HS-27A (cell line): Measurements from ENCODE around the gene EPS8.
"Not testable (repeated sequence)": the region's sequence is repeated elsewhere in the genome, so short reads cannot be mapped to it uniquely, and the experiment has no call there.

Experiments used
- DNase-seq: peaks from one replicate; pipeline ENCODE4 v3.0.0-alpha.2; 2012; ENCODE audit warnings: low read depth, missing footprints

Gene EPS8

GRCh38 chr12:15646581-15646980 lies 142.6 kb downstream of the EPS8 start:
- DNase-seq, result no peak

- DNase-seq, result no peak
These were observed 144.5 kb downstream of the EPS8 start for GRCh38 chr12:15644700-15645099.

- DNase-seq, result no peak
These were observed 151.0 kb downstream of the EPS8 start for GRCh38 chr12:15638231-15638630.

GRCh38 chr12:15636060-15636890 lies 152.9 kb downstream of the EPS8 start:
- DNase-seq, result no peak

- DNase-seq, result no peak
These were observed 155.0 kb downstream of the EPS8 start for GRCh38 chr12:15634010-15634683.

- no peak for DNase-seq
These were observed 156.0 kb downstream of the EPS8 start for GRCh38 chr12:15633201-15633600.

- no peak for DNase-seq
These were observed 156.5 kb downstream of the EPS8 start for GRCh38 chr12:15632708-15633107.

GRCh38 chr12:15631007-15631715 lies 158.0 kb downstream of the EPS8 start:
- DNase-seq, result no peak

- peak; percentile 47 for DNase-seq
These were observed 159.4 kb downstream of the EPS8 start for GRCh38 chr12:15629761-15630160.

- peak; percentile 96 for DNase-seq
These were observed 160.1 kb downstream of the EPS8 start for GRCh38 chr12:15629108-15629507.

- no peak for DNase-seq
These were observed 160.9 kb downstream of the EPS8 start for GRCh38 chr12:15627995-15628945.

- DNase-seq, result no peak
These were observed 164.1 kb downstream of the EPS8 start for GRCh38 chr12:15625075-15625474.

GRCh38 chr12:15620741-15621539 lies 168.2 kb downstream of the EPS8 start:
- DNase-seq, result no peak

GRCh38 chr12:15616495-15616894 lies 172.7 kb downstream of the EPS8 start:
- DNase-seq, result not testable (repeated sequence)

GRCh38 chr12:15613981-15614380 lies 175.2 kb downstream of the EPS8 start:
- DNase-seq, result no peak

GRCh38 chr12:15608941-15609340 lies 180.2 kb downstream of the EPS8 start:
- no peak for DNase-seq

- no peak for DNase-seq
These were observed 180.8 kb downstream of the EPS8 start for GRCh38 chr12:15608406-15608805.

- DNase-seq, result no peak
These were observed 183.2 kb downstream of the EPS8 start for GRCh38 chr12:15605881-15606590.

GRCh38 chr12:15603474-15604085 lies 185.6 kb downstream of the EPS8 start:
- DNase-seq, result no peak
